IPS-18a (cell line): Measurements from ENCODE around the gene EFNB1.

Experiments used
- H3K27ac ChIP-seq: one replicate; pipeline ENCODE4 v1.5.1; 2013; ENCODE audit warnings: low read length
- H3K27me3 ChIP-seq: one replicate; pipeline ENCODE4 v1.6.1; 2013; ENCODE audit warnings: mild to moderate bottlenecking, low read length; ENCODE audit not compliant: control insufficient read depth, insufficient read depth
- H3K36me3 ChIP-seq: one replicate; pipeline ENCODE4 v1.6.1; 2013; ENCODE audit warnings: low read depth, low read length; ENCODE audit not compliant: control insufficient read depth
- H3K4me1 ChIP-seq: one replicate; pipeline ENCODE4 v1.6.1; 2013; ENCODE audit warnings: low read depth, low read length; ENCODE audit not compliant: control insufficient read depth
- H3K4me3 ChIP-seq: one replicate; pipeline ENCODE4 v1.5.1; 2013; ENCODE audit warnings: low read length
- H3K9ac ChIP-seq: one replicate; pipeline ENCODE4 v1.6.1; 2013; ENCODE audit warnings: mild to moderate bottlenecking, low read length, moderate library complexity
- H3K9me3 ChIP-seq: one replicate; pipeline ENCODE4 v1.6.1; 2013; ENCODE audit warnings: low read depth, low read length; ENCODE audit not compliant: control insufficient read depth

The EFNB1 gene

DNA sequence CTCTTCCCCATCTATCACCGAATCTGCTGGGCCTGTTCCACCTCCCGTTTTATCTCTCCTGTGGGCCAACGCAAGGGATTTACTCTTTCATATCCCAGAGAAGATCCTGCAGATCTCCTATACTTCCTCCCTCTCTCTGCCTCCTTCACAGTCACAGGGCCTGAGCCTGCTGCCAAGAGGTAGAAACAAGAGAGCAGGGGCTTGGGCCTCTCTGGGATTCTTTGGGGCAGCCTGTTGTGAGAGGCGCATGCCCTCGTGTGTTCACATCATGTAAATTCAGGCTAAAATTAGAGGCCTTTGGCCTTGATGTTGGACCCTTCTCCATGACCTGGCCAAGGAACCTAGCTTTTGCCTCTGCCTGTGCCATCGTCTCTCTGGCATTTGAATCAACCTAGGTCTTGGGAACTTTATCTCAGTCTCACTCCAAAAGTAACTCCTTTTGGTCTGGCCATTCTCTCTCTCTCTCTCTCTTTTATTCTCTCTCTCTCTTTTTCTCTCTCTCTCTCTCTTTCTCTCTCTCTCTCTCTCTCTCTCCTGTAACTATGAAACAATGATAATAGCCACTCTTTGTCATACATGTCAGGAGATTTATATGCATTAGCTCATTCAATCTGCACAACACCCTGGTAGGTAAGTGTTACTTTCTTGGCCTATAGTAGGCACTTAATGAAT is 20.0 kb upstream of the EFNB1 start:
- Histone ChIP-seq H3K27ac (no peak overlapping the region), H3K9me3 (peaks cover 7% of the 10 kb centered on the region), H3K27me3 (no peaks in the 10 kb centered on the region), H3K4me1 (no peaks in the 10 kb centered on the region), H3K4me3 (no peak overlapping the region), H3K9ac (no peak overlapping the region), H3K36me3 (no peaks in the 10 kb centered on the region)

DNA sequence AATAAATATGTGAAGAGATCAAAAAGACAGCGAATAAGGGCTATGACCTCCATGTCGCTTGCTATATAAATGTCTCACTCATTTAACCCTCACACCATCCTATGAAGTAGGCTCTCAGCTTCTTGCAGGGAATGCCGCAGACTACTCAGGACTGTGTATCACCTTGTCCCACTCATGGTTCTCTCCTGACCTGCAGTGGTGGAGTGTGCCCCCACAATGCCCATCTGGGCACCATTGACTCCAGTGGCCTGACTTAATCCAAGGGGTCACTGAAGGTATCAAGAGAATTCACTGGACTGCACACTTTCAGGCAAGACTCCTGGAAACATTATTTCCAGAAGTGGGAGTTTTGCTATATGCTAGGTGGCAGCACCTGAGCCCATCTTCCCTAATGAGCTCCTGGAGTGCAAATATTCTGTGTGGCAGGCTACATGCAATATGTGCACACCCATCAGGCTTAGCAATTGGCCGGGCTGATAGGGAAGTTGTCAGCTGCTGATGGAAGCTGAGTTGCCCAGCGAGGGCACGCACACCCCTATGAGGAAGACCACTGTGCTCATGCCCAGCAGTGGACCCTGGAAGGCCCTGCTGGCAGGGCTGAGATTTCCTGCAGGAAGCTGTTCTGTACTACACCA is 8.2 kb upstream of the EFNB1 start:
- peaks cover 6% of the 10 kb centered on the region for H3K4me1 ChIP-seq
- no peaks in the 10 kb centered on the region for H3K36me3 ChIP-seq
- H3K9ac ChIP-seq, result no peak overlapping the region
- peaks cover 31% of the 10 kb centered on the region for H3K27me3 ChIP-seq
- H3K27ac ChIP-seq, result no peak overlapping the region
- H3K9me3 ChIP-seq, result no peaks in the 10 kb centered on the region
- no peak overlapping the region for H3K4me3 ChIP-seq

DNA sequence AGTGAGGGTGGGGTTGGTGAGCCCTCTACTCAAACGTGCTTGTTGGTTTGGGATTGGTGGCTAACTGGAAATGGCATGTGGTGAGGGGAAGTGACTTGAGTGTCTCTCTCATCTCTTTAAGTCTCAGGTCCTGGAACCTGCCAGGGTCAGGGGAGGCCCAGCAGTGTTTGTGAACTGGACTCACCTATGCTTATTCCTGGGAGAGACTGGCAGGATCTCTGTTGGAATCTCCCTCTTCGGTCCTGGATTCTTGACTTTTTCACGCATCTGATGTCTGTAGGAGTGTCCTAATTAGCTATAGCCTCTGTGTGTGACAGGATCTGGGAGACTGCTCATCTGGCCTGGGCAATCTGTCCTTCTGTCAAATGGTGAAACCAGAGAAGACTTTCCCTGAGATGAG is 7.2 kb upstream of the EFNB1 start:
- H3K27me3 ChIP-seq, result peaks cover 38% of the 10 kb centered on the region
- H3K9ac ChIP-seq, result no peak overlapping the region
- H3K36me3 ChIP-seq, result no peaks in the 10 kb centered on the region
- peaks cover 6% of the 10 kb centered on the region for H3K4me1 ChIP-seq
- H3K9me3 ChIP-seq, result no peaks in the 10 kb centered on the region
- H3K27ac ChIP-seq, result no peak overlapping the region
- H3K4me3 ChIP-seq, result no peak overlapping the region

DNA sequence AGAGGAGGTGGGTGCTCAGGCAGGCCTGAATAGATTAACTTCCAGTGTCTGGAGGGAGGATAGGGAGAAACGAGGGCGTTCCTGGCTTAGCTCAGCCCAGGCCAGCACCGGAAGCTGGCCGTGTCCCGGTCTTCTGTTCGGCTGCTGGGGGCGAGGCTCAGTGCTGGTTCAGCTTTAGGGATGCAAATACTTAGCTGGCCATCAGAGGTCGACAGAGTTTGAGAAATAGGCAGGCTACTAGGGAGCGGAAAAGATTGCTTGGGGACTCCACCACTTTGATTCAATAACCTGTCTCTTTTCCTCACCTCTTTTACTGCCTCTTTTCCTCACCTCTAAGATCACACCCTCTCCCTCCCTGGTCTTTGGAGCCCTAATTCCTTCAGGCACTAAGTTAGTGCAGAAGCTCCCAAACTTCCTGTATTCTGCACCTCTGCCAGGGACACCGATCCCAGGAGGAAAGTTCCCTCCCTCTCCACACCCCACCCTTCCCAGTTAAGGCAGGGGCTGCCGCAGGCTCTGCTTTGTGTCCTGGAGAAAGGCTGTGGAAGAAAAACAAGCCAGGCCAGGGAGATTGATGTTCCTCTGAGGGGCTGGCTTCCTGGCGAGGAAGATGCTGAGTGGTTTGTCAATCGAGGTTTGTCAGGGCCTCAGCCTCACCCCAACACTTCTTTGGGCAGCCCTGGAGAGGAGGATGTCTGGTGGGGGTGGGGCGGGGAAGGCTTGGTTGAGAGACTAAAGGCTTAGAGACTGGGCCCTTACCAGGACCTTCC is 6.0 kb upstream of the EFNB1 start:
- H3K36me3 ChIP-seq, result no peaks in the 10 kb centered on the region
- H3K4me1 ChIP-seq, result peaks cover 6% of the 10 kb centered on the region
- no peaks in the 10 kb centered on the region for H3K9me3 ChIP-seq
- H3K9ac ChIP-seq, result no peak overlapping the region
- no peak overlapping the region for H3K27ac ChIP-seq
- H3K27me3 ChIP-seq, result peaks cover 49% of the 10 kb centered on the region
- H3K4me3 ChIP-seq, result no peak overlapping the region

DNA sequence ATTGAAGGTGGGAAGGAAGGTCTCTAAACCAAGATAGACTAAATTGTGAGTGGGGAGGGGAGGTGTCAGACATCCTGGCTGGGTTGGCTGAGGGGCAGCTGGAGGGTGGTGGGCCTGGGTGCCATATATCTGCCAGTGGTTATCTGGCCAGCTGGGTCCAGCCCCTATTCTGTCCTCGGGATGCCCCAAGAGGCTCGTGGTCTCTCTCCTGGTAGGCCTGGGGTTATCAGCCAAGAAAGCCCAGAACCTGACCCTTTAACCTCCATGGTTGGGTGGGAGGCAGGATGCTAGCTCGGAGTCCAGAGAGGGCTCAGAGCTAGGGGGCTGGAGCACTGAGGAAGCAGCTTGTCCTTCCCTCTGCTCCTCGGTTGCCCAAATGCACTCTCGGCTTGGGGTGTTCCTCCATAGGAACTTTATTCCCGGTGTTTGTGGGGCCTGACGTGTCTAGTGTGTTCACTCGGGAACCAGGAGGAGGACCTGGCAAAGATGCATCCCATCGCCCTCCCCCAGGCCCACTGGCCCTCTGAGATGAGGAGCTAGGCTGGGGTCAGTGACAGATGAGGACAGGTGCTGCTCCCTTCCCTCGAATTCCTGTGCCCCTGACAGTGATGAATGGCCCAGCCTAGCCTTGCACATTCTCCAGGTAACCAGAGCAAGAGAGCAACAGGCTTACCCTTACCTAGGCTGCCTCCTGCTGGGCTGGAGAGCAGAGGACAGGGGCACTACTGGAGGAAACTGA is 5.2 kb upstream of the EFNB1 start:
- H3K27ac ChIP-seq, result no peak overlapping the region
- H3K9ac ChIP-seq, result no peak overlapping the region
- no peaks in the 10 kb centered on the region for H3K9me3 ChIP-seq
- no peak overlapping the region for H3K4me3 ChIP-seq
- H3K4me1 ChIP-seq, result peaks cover 6% of the 10 kb centered on the region
- H3K27me3 ChIP-seq, result peaks cover 56% of the 10 kb centered on the region
- no peaks in the 10 kb centered on the region for H3K36me3 ChIP-seq

DNA sequence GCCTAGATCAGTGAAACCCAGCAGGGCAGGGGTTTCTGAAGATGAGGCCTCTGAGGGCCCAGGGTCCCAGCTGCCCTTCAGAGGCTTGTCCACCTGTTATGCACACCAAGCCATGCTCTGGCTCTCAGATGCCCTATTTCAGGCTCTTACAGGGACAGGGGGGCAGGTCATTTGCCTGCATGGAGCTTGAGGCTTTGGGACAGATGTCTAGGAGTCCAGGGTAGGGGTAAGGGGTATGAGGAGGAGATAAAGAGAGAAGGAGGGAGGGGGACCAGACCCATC is 4.7 kb upstream of the EFNB1 start:
- Histone ChIP-seq H3K4me1 (peaks cover 6% of the 10 kb centered on the region), H3K27me3 (peaks cover 59% of the 10 kb centered on the region)

DNA sequence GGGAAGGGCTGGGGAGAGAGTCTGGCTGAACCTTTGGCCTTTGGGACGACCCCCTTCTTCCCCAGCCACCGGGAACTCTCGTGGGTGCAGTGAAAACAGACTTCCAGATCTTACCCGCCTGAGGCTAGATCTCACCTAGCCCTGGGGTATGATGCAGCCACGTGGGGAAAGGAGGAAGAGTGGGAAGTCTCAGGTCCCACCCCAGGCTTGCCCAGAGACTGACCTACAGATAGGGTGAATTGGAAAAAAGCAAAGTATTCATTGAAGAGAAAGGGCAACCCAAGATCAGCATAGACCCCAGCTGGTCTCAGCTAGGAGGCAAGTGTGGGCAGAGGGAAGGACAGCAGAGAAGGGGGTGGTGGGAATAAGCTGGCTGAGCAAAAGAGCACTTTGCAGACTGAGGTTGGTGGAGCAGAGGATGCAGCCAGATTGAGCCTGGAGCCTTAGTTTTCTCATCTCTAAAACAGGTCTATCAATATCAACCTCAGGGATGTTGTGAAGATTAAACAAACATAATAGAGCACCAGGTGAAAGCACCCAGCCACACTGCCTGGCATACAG is 4.2 kb upstream of the EFNB1 start:
- Histone ChIP-seq H3K4me3 (no peak overlapping the region), H3K36me3 (no peaks in the 10 kb centered on the region), H3K27ac (no peak overlapping the region), H3K4me1 (peaks cover 6% of the 10 kb centered on the region), H3K9me3 (no peaks in the 10 kb centered on the region), H3K9ac (no peak overlapping the region), H3K27me3 (peaks cover 65% of the 10 kb centered on the region)

More for the DNA sequence above, 4.7 kb upstream of the EFNB1 start:
- Histone ChIP-seq H3K27ac (no peak overlapping the region), H3K9me3 (no peaks in the 10 kb centered on the region), H3K4me3 (no peak overlapping the region), H3K36me3 (no peaks in the 10 kb centered on the region), H3K9ac (no peak overlapping the region)

DNA sequence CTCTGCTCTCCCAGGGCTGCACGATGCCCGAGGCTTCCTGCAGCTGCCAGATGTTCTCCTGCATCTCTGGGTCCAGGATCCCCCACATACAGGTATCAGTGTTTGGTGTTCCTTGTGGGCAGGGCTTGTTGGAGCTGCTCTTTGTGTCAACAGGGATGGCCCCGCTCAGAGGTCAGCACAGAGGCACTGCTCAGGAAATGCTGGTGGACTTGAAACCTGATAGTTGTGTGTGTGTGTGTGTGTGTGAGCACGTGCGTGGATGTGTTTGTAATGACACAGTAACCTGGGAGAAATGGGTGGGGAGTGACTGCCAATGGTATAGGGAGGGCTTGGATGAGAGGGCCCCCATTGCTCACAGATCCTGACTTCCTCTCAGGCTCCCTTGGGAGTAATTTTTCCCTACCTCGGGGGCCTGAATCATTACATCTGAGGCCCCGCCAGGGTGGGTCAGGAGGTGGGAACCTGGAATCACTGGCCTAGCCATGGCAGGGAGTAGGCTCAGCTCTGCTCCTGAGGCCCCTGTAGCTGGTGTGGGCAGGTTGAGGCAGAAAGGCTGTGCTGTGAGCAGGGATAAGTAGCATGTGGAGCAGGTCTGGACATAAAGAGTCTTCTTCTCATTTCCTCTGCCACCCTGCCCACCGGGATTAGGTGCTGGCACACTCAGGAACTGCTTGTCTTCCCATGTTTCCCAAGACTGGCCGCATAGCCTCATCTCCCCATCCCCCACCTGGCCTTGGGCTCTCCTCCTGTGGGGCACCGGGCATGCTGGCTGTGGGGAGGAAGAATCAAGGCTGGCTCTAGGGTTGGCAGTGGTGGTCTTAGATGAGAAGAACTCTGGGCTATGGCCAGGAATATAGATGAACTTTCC is 2.5 kb upstream of the EFNB1 start:
- peaks cover 9% of the 10 kb centered on the region for H3K4me1 ChIP-seq
- no peak overlapping the region for H3K27ac ChIP-seq
- no peak overlapping the region for H3K9ac ChIP-seq
- no peaks in the 10 kb centered on the region for H3K9me3 ChIP-seq
- peaks cover 81% of the 10 kb centered on the region for H3K27me3 ChIP-seq
- H3K4me3 ChIP-seq, result no peak overlapping the region
- H3K36me3 ChIP-seq, result no peaks in the 10 kb centered on the region

DNA sequence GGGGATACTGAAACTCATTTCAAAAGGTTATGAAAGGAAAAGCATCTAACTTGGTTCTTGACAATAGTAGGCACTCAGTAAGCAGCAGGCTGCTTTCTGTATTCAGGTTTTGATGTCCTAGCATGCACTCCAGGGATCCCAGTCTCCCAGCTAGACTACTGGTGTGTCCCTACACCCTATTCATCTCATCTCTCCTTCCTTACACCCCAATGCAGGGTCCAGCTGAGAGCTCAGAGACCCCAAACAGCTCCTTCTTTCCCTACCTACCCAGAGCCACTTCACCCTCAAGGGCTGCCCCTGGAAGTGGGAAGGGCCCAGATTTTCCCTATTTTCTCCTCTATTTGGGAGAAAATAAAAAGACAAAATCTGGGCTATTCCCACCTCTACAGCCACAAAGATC is 1.6 kb upstream of the EFNB1 start:
- Histone ChIP-seq H3K9me3 (no peaks in the 10 kb centered on the region), H3K9ac (no peak overlapping the region), H3K27me3 (peaks cover 84% of the 10 kb centered on the region), H3K27ac (no peak overlapping the region), H3K4me1 (peaks cover 16% of the 10 kb centered on the region), H3K36me3 (no peaks in the 10 kb centered on the region), H3K4me3 (no peak overlapping the region)

DNA sequence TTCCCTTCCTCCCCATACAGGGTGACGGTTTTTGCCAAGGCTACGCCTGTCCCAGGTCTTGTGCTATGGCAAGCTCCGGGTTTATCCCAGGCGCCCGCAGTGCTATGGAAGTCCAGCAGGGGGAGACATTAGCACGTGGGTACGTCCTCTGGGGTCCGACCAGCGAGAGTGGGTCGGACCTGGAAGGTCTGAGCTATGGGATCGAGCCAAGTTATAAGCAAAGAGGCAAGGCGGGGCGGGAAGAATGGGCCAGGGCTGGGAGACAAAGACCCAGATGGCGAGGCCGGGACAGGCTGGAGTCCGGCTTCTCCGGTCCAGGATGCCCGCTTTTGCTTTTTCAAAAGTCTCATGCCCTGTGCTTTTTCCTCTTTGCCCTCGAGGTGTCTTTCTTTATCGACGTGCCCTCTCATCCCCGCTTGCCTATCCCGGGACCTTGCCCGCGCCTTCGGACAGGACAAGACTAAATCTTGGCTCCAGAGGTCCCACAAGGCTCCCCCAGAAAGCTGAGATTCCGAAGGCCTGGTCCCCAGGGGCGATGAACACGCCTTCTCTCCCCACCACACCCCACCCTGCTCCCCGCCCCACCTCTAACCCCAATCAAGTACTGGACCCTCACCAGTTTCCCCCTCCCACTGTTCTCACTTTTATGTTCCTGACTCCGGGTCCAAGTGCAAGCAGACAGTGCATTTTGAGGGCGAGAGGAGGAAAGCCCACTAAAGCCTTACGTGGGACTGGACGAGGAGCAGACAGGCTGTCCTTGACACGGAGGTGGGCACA is 785 bp upstream of the EFNB1 start:
- Histone ChIP-seq H3K27me3 (peaks cover 92% of the 10 kb centered on the region), H3K4me1 (peaks cover 20% of the 10 kb centered on the region), H3K4me3 (peak overlapping the region; percentile 71), H3K9ac (peak overlapping the region; percentile 31), H3K27ac (no peak overlapping the region), H3K36me3 (no peaks in the 10 kb centered on the region), H3K9me3 (no peaks in the 10 kb centered on the region)
